ENCODE results near the gene MT1G. TPM values are rescaled to one million over a fixed set of nuclear protein-coding genes. Genes with fewer than 3 reads are reported as not detected.

MT1G gene
- total and polyA plus RNA-seq, 3 experiments from 2014 or later: 41.0 to 46.8 TPM; not detected in 1

DNA sequence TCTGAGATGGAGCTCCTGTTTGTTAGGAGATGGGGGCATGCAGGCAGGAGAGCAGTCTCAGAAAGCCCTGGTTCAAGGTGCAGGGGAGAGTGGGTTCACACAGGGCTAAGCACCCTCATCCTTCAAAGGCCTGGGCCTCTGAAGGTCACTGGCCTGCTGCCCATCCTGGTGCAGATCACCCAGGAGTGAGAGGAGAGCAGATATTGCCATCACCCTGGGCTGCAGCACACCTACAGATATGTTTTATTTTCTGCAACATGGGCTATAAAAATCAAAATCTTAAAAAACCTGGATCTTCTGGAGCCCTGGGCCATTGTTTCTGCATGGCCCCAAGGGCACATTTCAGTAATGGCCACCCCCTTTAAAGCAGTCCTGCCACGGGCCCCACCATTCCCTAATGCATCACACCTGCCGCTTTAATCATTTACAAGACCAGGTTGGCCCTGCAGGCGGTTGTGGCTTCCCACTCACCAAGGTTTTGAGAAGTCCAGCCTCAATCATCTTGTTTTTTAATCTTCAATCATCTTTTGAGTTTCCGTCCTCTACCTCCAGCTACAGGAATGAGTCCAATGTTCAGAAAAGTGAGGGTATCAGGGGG is 41.7 kb upstream of the MT1G start:
- no peaks in the 10 kb centered on the region for H3K27me3 ChIP-seq (ENCODE audit: insufficient read depth, low read length, poor library complexity, severe bottlenecking)
- no peak for DNase-seq
- ChIA-PET POLR2A (interaction anchor here (1.3 kb wide), 1 partner anchor 222 kb away, joined by 8 read pairs; the partner anchor contains the start of gene HERPUD1), CTCF (interaction anchor here (2.3 to 3.8 kb wide), 2 partner anchors 133 to 196 kb away, joined by 6 to 26 read pairs; no protein-coding TSS in a partner anchor)
- Mint-ChIP-seq H3K36me3 (peaks cover 0 to 9% (median 5%) of the 10 kb centered on the region in 3 donors), H3K4me3 (peak overlapping the region; percentile 86 to 94 (median 88)), H3K27me3 (no peaks in the 10 kb centered on the region), H3K9me3 (no peaks in the 10 kb centered on the region), H3K4me1 (peaks cover 37 to 54% (median 52%) of the 10 kb centered on the region in 3 donors), H3K27ac (peak overlapping the region; percentile 88 to 97 (median 94))
- peak overlapping the region; percentile 30 for H3K27ac ChIP-seq (ENCODE audit: low read depth, low read length)
- peak overlapping the region; percentile 56 for H3K4me3 ChIP-seq (ENCODE audit: low read length)
- H3K36me3 ChIP-seq (ENCODE audit: insufficient read depth, low read length): no peaks in the 10 kb centered on the region
- H3K4me1 ChIP-seq (ENCODE audit: insufficient read depth, low read length): peaks cover 29% of the 10 kb centered on the region
- no peaks in the 10 kb centered on the region for H3K9me3 ChIP-seq (ENCODE audit: low read length)

GRCh38 chr16:56708525-56709442 is 40.9 kb upstream of the MT1G start:
- DNase-seq: peak; percentile 11 to 67 (median 39)
- H3K4me1 Mint-ChIP-seq: peaks cover 37 to 54% (median 52%) of the 10 kb centered on the region in 3 donors
- Histone ChIP-seq H3K9me3 (ENCODE audit: low read length) (no peaks in the 10 kb centered on the region), H3K4me3 (ENCODE audit: low read length) (peak overlapping the region; percentile 56), H3K27ac (ENCODE audit: low read depth, low read length) (peak overlapping the region; percentile 30), H3K27me3 (ENCODE audit: insufficient read depth, low read length, poor library complexity, severe bottlenecking) (no peaks in the 10 kb centered on the region), H3K4me1 (ENCODE audit: insufficient read depth, low read length) (peaks cover 29% of the 10 kb centered on the region), H3K36me3 (ENCODE audit: insufficient read depth, low read length) (no peaks in the 10 kb centered on the region)
- CTCF ChIA-PET: interaction anchor here (0.6 to 3.8 kb wide), 7 partner anchors 9 to 242 kb away, joined by 3 to 26 read pairs (median 5); partner anchors contain the start of gene MT2A
- POLR2A ChIA-PET: interaction anchor here (0.8 to 1.3 kb wide), 5 partner anchors 21 to 223 kb away, joined by 3 to 8 read pairs (median 3); partner anchors contain the start of genes HERPUD1, MT2A and NUP93
- no peaks in the 10 kb centered on the region for H3K9me3 Mint-ChIP-seq
- peak overlapping the region; percentile 88 to 97 (median 94) for H3K27ac Mint-ChIP-seq
- peak overlapping the region; percentile 86 to 94 (median 88) for H3K4me3 Mint-ChIP-seq
- peaks cover 0 to 9% (median 5%) of the 10 kb centered on the region in 3 donors for H3K36me3 Mint-ChIP-seq
- H3K27me3 Mint-ChIP-seq: no peaks in the 10 kb centered on the region

DNA sequence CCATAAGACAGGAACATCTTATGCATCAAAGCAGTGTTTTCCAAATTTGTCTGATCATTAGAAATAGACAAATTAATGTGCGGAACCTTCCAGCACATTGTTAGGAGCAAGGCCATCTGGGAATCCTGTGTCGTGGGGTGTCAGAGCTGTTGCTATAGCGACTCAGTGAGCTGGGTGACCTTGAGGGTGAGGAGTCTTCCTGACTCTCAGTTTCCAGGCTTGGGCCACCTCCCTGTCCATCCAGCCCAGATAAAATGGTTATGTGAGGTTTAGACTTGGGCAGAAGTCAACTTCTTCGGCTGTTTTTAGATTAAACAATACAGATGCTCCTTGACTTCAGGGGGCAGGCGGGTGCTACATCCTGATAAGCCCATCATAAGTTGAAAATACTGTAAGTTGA is 35.0 kb upstream of the MT1G start:
- Histone ChIP-seq H3K4me1 (ENCODE audit: insufficient read depth, low read length) (peaks cover 14% of the 10 kb centered on the region), H3K27ac (ENCODE audit: low read depth, low read length) (no peak overlapping the region), H3K9me3 (ENCODE audit: low read length) (no peaks in the 10 kb centered on the region), H3K36me3 (ENCODE audit: insufficient read depth, low read length) (no peaks in the 10 kb centered on the region), H3K27me3 (ENCODE audit: insufficient read depth, low read length, poor library complexity, severe bottlenecking) (no peaks in the 10 kb centered on the region), H3K4me3 (ENCODE audit: low read length) (no peak overlapping the region)
- CTCF ChIA-PET: interaction anchor here (0.9 to 4.7 kb wide), 23 partner anchors 11 to 245 kb away, joined by 3 to 65 read pairs (median 5); partner anchors contain the start of genes MT1H and MT2A
- no peak for DNase-seq
- H3K9me3 Mint-ChIP-seq: peaks cover 0 to 1% (median 0%) of the 10 kb centered on the region in 5 donors
- H3K4me3 Mint-ChIP-seq: no peak overlapping the region
- peaks cover 8 to 15% (median 14%) of the 10 kb centered on the region in 3 donors for H3K4me1 Mint-ChIP-seq
- peak overlapping the region in 1 of 8 donors; percentile 47 for H3K27ac Mint-ChIP-seq
- H3K36me3 Mint-ChIP-seq: no peaks in the 10 kb centered on the region
- POLR2A ChIA-PET: interaction anchor here (1.4 to 2.0 kb wide), 3 partner anchors 20 to 130 kb away, joined by 5 to 13 read pairs (median 7); partner anchors contain the start of gene MT1X
- H3K27me3 Mint-ChIP-seq: no peaks in the 10 kb centered on the region

DNA sequence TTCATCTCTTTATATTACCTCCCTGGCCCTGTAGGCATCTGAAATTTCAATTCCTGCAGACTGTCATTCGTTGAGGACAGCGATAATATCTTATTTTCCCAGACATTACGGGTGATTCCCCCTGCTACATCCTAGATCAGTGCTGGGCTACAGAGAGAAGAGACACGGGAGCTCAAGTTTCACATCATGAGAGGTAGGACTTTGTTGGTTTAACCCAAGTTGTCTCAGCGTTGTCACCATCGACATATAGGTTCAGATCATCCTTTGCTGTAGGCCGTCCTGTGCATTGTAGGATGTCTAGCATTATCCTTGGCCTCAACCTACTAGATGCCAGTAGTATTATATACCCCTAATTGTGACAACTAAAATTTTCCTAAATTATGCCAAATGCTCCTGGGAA is 33.7 kb upstream of the MT1G start:
- H3K4me1 Mint-ChIP-seq: peaks cover 6 to 11% (median 10%) of the 10 kb centered on the region in 3 donors
- Histone ChIP-seq H3K36me3 (ENCODE audit: insufficient read depth, low read length) (no peaks in the 10 kb centered on the region), H3K9me3 (ENCODE audit: low read length) (no peaks in the 10 kb centered on the region), H3K27ac (ENCODE audit: low read depth, low read length) (no peak overlapping the region), H3K4me3 (ENCODE audit: low read length) (no peak overlapping the region), H3K27me3 (ENCODE audit: insufficient read depth, low read length, poor library complexity, severe bottlenecking) (no peaks in the 10 kb centered on the region), H3K4me1 (ENCODE audit: insufficient read depth, low read length) (peaks cover 11% of the 10 kb centered on the region)
- no peaks in the 10 kb centered on the region for H3K27me3 Mint-ChIP-seq
- H3K4me3 Mint-ChIP-seq: no peak overlapping the region
- H3K27ac Mint-ChIP-seq: peak overlapping the region in 6 of 8 donors; percentile 8 to 63 (median 46)
- peaks cover 0 to 6% (median 0%) of the 10 kb centered on the region in 3 donors for H3K36me3 Mint-ChIP-seq
- H3K9me3 Mint-ChIP-seq: peaks cover 0 to 2% (median 0%) of the 10 kb centered on the region in 5 donors
- DNase-seq: no peak
- ChIA-PET CTCF (interaction anchor here (0.6 to 4.7 kb wide), 31 partner anchors 9 to 270 kb away, joined by 3 to 65 read pairs (median 5); partner anchors contain the start of genes MT1H, MT1X and MT2A), POLR2A (interaction anchor here (0.6 to 2.0 kb wide), 5 partner anchors 19 to 129 kb away, joined by 3 to 13 read pairs (median 5); partner anchors contain the start of gene MT1X)

- H3K36me3 ChIP-seq (ENCODE audit: insufficient read depth, low read length): no peaks in the 10 kb centered on the region
- H3K4me3 ChIP-seq (ENCODE audit: low read length): no peak overlapping the region
- ChIA-PET POLR2A (no interaction called here), CTCF (interaction anchor here (0.7 to 4.7 kb wide), 7 partner anchors 19 to 187 kb away, joined by 3 to 65 read pairs (median 17); partner anchors contain the start of genes MT1X and MT2A)
- Mint-ChIP-seq H3K27ac (peak overlapping the region in 1 of 8 donors; percentile 23), H3K36me3 (peaks cover 0 to 6% (median 0%) of the 10 kb centered on the region in 3 donors), H3K4me1 (peaks cover 6 to 11% (median 10%) of the 10 kb centered on the region in 3 donors), H3K9me3 (peaks cover 0 to 2% (median 0%) of the 10 kb centered on the region in 5 donors), H3K27me3 (no peaks in the 10 kb centered on the region), H3K4me3 (no peak overlapping the region)
- H3K9me3 ChIP-seq (ENCODE audit: low read length): no peaks in the 10 kb centered on the region
- H3K27ac ChIP-seq (ENCODE audit: low read depth, low read length): no peak overlapping the region
- peaks cover 11% of the 10 kb centered on the region for H3K4me1 ChIP-seq (ENCODE audit: insufficient read depth, low read length)
- no peaks in the 10 kb centered on the region for H3K27me3 ChIP-seq (ENCODE audit: insufficient read depth, low read length, poor library complexity, severe bottlenecking)
- DNase-seq: no peak
Observed at GRCh38 chr16:56700631-56701030, 32.8 kb upstream of the MT1G start.

- no peaks in the 10 kb centered on the region for H3K36me3 ChIP-seq (ENCODE audit: insufficient read depth, low read length)
- no peak overlapping the region for H3K27ac ChIP-seq (ENCODE audit: low read depth, low read length)
- Mint-ChIP-seq H3K27ac (peak overlapping the region in 2 of 8 donors; percentile 9 to 13), H3K27me3 (no peaks in the 10 kb centered on the region), H3K9me3 (peaks cover 0 to 2% (median 0%) of the 10 kb centered on the region in 5 donors), H3K4me1 (peaks cover 6 to 11% (median 10%) of the 10 kb centered on the region in 3 donors), H3K4me3 (no peak overlapping the region), H3K36me3 (peaks cover 0 to 6% (median 0%) of the 10 kb centered on the region in 3 donors)
- H3K4me3 ChIP-seq (ENCODE audit: low read length): no peak overlapping the region
- H3K27me3 ChIP-seq (ENCODE audit: insufficient read depth, low read length, poor library complexity, severe bottlenecking): no peaks in the 10 kb centered on the region
- H3K4me1 ChIP-seq (ENCODE audit: insufficient read depth, low read length): peaks cover 11% of the 10 kb centered on the region
- ChIA-PET POLR2A (no interaction called here), CTCF (interaction anchor here (0.7 to 4.7 kb wide), 5 partner anchors 18 to 123 kb away, joined by 3 to 65 read pairs (median 17); partner anchors contain the start of genes MT1X and MT2A)
- DNase-seq: no peak
- no peaks in the 10 kb centered on the region for H3K9me3 ChIP-seq (ENCODE audit: low read length)
Observed at GRCh38 chr16:56700195-56700594, 32.3 kb upstream of the MT1G start.

DNA sequence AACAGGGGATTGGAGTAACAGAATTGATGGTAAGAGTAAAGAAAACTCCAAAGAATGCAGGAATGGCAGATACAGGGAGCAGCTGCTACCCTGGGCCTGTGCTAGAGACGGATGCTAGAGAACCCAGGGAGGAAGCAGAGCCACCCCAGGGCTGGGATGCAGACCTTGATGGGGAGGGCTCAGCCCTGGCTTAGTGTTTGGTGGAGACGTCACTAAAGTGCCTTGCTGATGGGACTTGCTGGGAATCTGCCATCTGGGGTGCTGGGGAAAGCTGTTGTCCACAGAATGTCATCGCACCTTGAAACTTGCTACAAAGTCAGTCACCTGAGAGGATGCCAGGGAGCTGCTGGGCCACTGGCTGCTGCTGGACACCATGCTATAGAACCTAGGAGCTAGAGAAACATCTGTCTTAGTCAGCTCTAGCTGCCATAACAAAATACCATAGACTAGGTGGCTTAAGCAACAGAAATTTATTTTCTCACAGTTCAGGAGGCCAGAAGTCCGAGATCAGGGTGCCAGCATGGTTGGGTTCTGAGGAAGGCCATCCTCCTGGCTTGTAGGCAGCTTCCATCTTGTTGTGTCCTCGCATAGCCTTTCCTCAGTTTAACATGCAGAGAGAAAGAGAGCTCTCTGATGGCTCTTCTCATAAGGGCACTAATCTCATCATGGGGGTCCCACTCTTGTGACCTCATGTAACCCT is 29.7 kb upstream of the MT1G start:
- Histone ChIP-seq H3K9me3 (ENCODE audit: low read length) (no peaks in the 10 kb centered on the region), H3K4me3 (ENCODE audit: low read length) (no peak overlapping the region), H3K27me3 (ENCODE audit: insufficient read depth, low read length, poor library complexity, severe bottlenecking) (no peaks in the 10 kb centered on the region), H3K4me1 (ENCODE audit: insufficient read depth, low read length) (peaks cover 11% of the 10 kb centered on the region), H3K27ac (ENCODE audit: low read depth, low read length) (no peak overlapping the region), H3K36me3 (ENCODE audit: insufficient read depth, low read length) (no peaks in the 10 kb centered on the region)
- H3K4me3 Mint-ChIP-seq: no peak overlapping the region
- CTCF ChIA-PET: interaction anchor here (0.9 to 1.0 kb wide), 2 partner anchors 25 to 94 kb away, joined by 3 read pairs; no protein-coding TSS in a partner anchor
- POLR2A ChIA-PET: interaction anchor here (0.7 kb wide), 2 partner anchors 136 to 481 kb away, joined by 7 to 11 read pairs; no protein-coding TSS in a partner anchor
- no peak overlapping the region for H3K27ac Mint-ChIP-seq
- peaks cover 6 to 11% (median 10%) of the 10 kb centered on the region in 3 donors for H3K4me1 Mint-ChIP-seq
- no peaks in the 10 kb centered on the region for H3K27me3 Mint-ChIP-seq
- peaks cover 0 to 6% (median 0%) of the 10 kb centered on the region in 3 donors for H3K36me3 Mint-ChIP-seq
- H3K9me3 Mint-ChIP-seq: peaks cover 0 to 2% (median 0%) of the 10 kb centered on the region in 5 donors
- DNase-seq: no peak
